GM19455 (cell line): ENCODE measurements around the gene FAM219A.

ENCODE experiments used
- ATAC-seq: cut with Tn5 transposase; IDR thresholded peaks from one replicate; pipeline ENCODE4 v1.9.1; 2021; ENCODE audit not compliant: unreplicated experiment

Gene FAM219A

GRCh38 chr9:34405719-34406118 is 52.7 kb downstream of the FAM219A start:
- ATAC-seq, result no peak

- ATAC-seq, result no peak
Observed at GRCh38 chr9:34403554-34404380, 54.6 kb downstream of the FAM219A start.

GRCh38 chr9:34400686-34401602 is 57.4 kb downstream of the FAM219A start:
- no peak for ATAC-seq

GRCh38 chr9:34400275-34400674 is 58.1 kb downstream of the FAM219A start:
- no peak for ATAC-seq

GRCh38 chr9:34399729-34400128 is 58.6 kb downstream of the FAM219A start:
- ATAC-seq, result no peak

- no peak for ATAC-seq
Observed at GRCh38 chr9:34398875-34399274, 59.5 kb downstream of the FAM219A start.

GRCh38 chr9:34396276-34397214 is 61.8 kb downstream of the FAM219A start:
- no peak for ATAC-seq

- no peak for ATAC-seq
Observed at GRCh38 chr9:34392511-34392910, 65.9 kb downstream of the FAM219A start.

- ATAC-seq, result no peak
Observed at GRCh38 chr9:34387239-34387638, 71.1 kb downstream of the FAM219A start.

GRCh38 chr9:34386656-34387055 is 71.7 kb downstream of the FAM219A start:
- no peak for ATAC-seq

- ATAC-seq, result no peak
Observed at GRCh38 chr9:34385561-34386230, 72.7 kb downstream of the FAM219A start.

- no peak for ATAC-seq
Observed at GRCh38 chr9:34384368-34385165, 73.8 kb downstream of the FAM219A start.

GRCh38 chr9:34383904-34384303 is 74.5 kb downstream of the FAM219A start:
- no peak for ATAC-seq

GRCh38 chr9:34382879-34383278 is 75.5 kb downstream of the FAM219A start:
- no peak for ATAC-seq

GRCh38 chr9:34382054-34382453 is 76.3 kb downstream of the FAM219A start:
- ATAC-seq, result no peak

GRCh38 chr9:34381323-34381722 is 77.0 kb downstream of the FAM219A start:
- no peak for ATAC-seq

GRCh38 chr9:34380511-34381315 is 77.7 kb downstream of the FAM219A start:
- no peak for ATAC-seq

- ATAC-seq, result no peak
Observed at GRCh38 chr9:34380034-34380510, 78.3 kb downstream of the FAM219A start.
